H9 (cell line): ENCODE data around the gene MTCL1. TPM values are rescaled to one million over a fixed set of nuclear protein-coding genes. Genes with fewer than 3 reads are reported as not detected.

Experiments used
- DNase-seq: peaks from one replicate; pipeline ENCODE4 v3.0.0-alpha.2; 2017
- H2AFZ ChIP-seq: one replicate; pipeline ENCODE4 v1.6.1; 2013; ENCODE audit warnings: mild to moderate bottlenecking, low read length, control low read depth, moderate library complexity
- H2AK5ac ChIP-seq: 2 replicates; pipeline ENCODE4 v1.6.1; 2013; ENCODE audit warnings: low read length, control low read depth, mixed read lengths; ENCODE audit not compliant: insufficient read length
- H2BK120ac ChIP-seq: one replicate; pipeline ENCODE4 v1.6.1; 2013; ENCODE audit warnings: low read depth, mild to moderate bottlenecking, low read length, control low read depth, inconsistent platforms; ENCODE audit not compliant: poor library complexity, severe bottlenecking
- H2BK12ac ChIP-seq: 2 replicates; pipeline ENCODE4 v1.6.1; 2013; ENCODE audit warnings: low read length, control low read depth, mixed read lengths, low read depth; ENCODE audit not compliant: insufficient read length
- H2BK15ac ChIP-seq: 2 replicates; pipeline ENCODE4 v1.6.1; 2013; ENCODE audit warnings: low read depth, low read length, control low read depth
- H2BK20ac ChIP-seq: one replicate; pipeline ENCODE4 v1.6.1; 2013; ENCODE audit warnings: low read depth, mild to moderate bottlenecking, low read length, control low read depth, inconsistent platforms; ENCODE audit not compliant: poor library complexity, severe bottlenecking
- H2BK5ac ChIP-seq: 2 replicates; pipeline ENCODE4 v1.6.1; 2013; ENCODE audit warnings: low read length, control low read depth, mixed read lengths; ENCODE audit not compliant: insufficient read length
- H3K14ac ChIP-seq: 2 replicates; pipeline ENCODE4 v1.6.1; 2013; ENCODE audit warnings: low read length, control low read depth; ENCODE audit not compliant: insufficient read depth
- H3K18ac ChIP-seq: 2 replicates; pipeline ENCODE4 v1.6.1; 2013; ENCODE audit warnings: low read depth, mild to moderate bottlenecking, mixed read lengths, low read length, control low read depth; ENCODE audit not compliant: insufficient read length
- H3K23ac ChIP-seq: 2 replicates; pipeline ENCODE4 v1.6.1; 2013; ENCODE audit warnings: low read length, control low read depth, mixed read lengths, low read depth; ENCODE audit not compliant: insufficient read length
- H3K23me2 ChIP-seq: 2 replicates; pipeline ENCODE4 v1.6.1; 2013; ENCODE audit warnings: low read depth, mild to moderate bottlenecking, mixed read lengths, low read length, control low read depth; ENCODE audit not compliant: insufficient read length, poor library complexity, severe bottlenecking
- H3K27ac ChIP-seq: 2 replicates; pipeline ENCODE4 v1.5.1; 2013; ENCODE audit warnings: low read length, control low read depth, mixed read lengths, low read depth; ENCODE audit not compliant: insufficient read length
- H3K27me3 ChIP-seq: 2 replicates; pipeline ENCODE4 v1.6.1; 2013; ENCODE audit warnings: low read length, control low read depth, inconsistent platforms; ENCODE audit not compliant: insufficient read depth
- H3K4ac ChIP-seq: 2 replicates; pipeline ENCODE4 v1.6.1; 2013; ENCODE audit warnings: low read depth, mild to moderate bottlenecking, control low read depth, inconsistent platforms, low read length, moderate library complexity
- H3K4me1 ChIP-seq: 2 replicates; pipeline ENCODE4 v1.6.1; 2013; ENCODE audit warnings: low read length, control low read depth, inconsistent platforms; ENCODE audit not compliant: insufficient read depth
- H3K4me2 ChIP-seq: 2 replicates; pipeline ENCODE4 v1.6.1; 2013; ENCODE audit warnings: low read length, control low read depth, mixed read lengths; ENCODE audit not compliant: insufficient read length, insufficient read depth
- H3K56ac ChIP-seq: 2 replicates; pipeline ENCODE4 v1.6.1; 2013; ENCODE audit warnings: low read depth, mild to moderate bottlenecking, mixed read lengths, low read length, control low read depth; ENCODE audit not compliant: insufficient read length
- H3K79me1 ChIP-seq: 2 replicates; pipeline ENCODE4 v1.6.1; 2013; ENCODE audit warnings: low read depth, mild to moderate bottlenecking, moderate library complexity, low read length, control low read depth, inconsistent platforms; ENCODE audit not compliant: insufficient read depth, poor library complexity, severe bottlenecking
- H3K79me2 ChIP-seq: 2 replicates; pipeline ENCODE4 v1.6.1; 2013; ENCODE audit warnings: low read length, control low read depth, inconsistent platforms; ENCODE audit not compliant: insufficient read depth
- H3K9ac ChIP-seq: 2 replicates; pipeline ENCODE4 v1.6.1; 2013; ENCODE audit warnings: low read length, control low read depth, mixed read lengths; ENCODE audit not compliant: insufficient read length; ENCODE audit errors: extremely low read depth
- H3K9me3 ChIP-seq: one replicate; pipeline ENCODE4 v1.6.1; 2013; ENCODE audit warnings: low read depth, low read length, inconsistent platforms; ENCODE audit not compliant: control insufficient read depth
- H3T11ph ChIP-seq: one replicate; pipeline ENCODE4 v1.6.1; 2013; ENCODE audit warnings: mild to moderate bottlenecking, low read length, control low read depth, inconsistent platforms
- H4K20me1 ChIP-seq: one replicate; pipeline ENCODE4 v1.6.1; 2013; ENCODE audit not compliant: control insufficient read depth, insufficient read length, insufficient read depth
- H4K5ac ChIP-seq: 2 replicates; pipeline ENCODE4 v1.6.1; 2013; ENCODE audit warnings: low read depth, mild to moderate bottlenecking, mixed read lengths, low read length, control low read depth; ENCODE audit not compliant: insufficient read length
- H4K8ac ChIP-seq: replicated peaks from 2 replicates; pipeline ENCODE4 v1.6.1; 2013; ENCODE audit warnings: low read length, control low read depth, mixed read lengths, low read depth; ENCODE audit not compliant: insufficient read length
- H4K91ac ChIP-seq: 2 replicates; pipeline ENCODE4 v1.6.1; 2013; ENCODE audit warnings: low read depth, mild to moderate bottlenecking, moderate library complexity, mixed read lengths, low read length, control low read depth; ENCODE audit not compliant: insufficient read length
- H3K27ac Mint-ChIP-seq, 3 experiments: 2 replicates in 2 of 3; 3 replicates in 1 of 3; pipeline ENCODE4 v1.8.0; 2020 to 2021; ENCODE audit warnings: mixed read lengths in 3 of 3, mild to moderate bottlenecking in 1 of 3, moderate library complexity in 1 of 3
- H3K27me3 Mint-ChIP-seq: 2 replicates; pipeline ENCODE4 v1.8.0; 2021; ENCODE audit warnings: low read depth, mild to moderate bottlenecking, moderate library complexity, mixed read lengths
- H3K36me3 Mint-ChIP-seq, 3 experiments: 2 replicates in 2 of 3; 3 replicates in 1 of 3; pipeline ENCODE4 v1.8.0; 2020 to 2021; ENCODE audit warnings: low read depth in 3 of 3, mixed read lengths in 3 of 3; ENCODE audit not compliant: insufficient read depth in 1 of 3
- H3K4me1 Mint-ChIP-seq, 2 experiments: 2 replicates each; pipeline ENCODE4 v1.8.0; 2020; ENCODE audit warnings: mixed read lengths in 2 of 2
- H3K4me3 Mint-ChIP-seq, 2 experiments: 2 replicates in 1 of 2; 3 replicates in 1 of 2; pipeline ENCODE4 v1.8.0; 2020 to 2021; ENCODE audit warnings: mild to moderate bottlenecking in 2 of 2, mixed read lengths in 2 of 2, moderate library complexity in 1 of 2
- H3K9me3 Mint-ChIP-seq, 2 experiments: 2 replicates in 1 of 2; 3 replicates in 1 of 2; pipeline ENCODE4 v1.8.0; 2020; ENCODE audit warnings: mild to moderate bottlenecking in 2 of 2, mixed read lengths in 2 of 2, moderate library complexity in 1 of 2
- CTCF ChIP-seq: fragments of 200-600 bp; sonication (generic); conservative IDR thresholded peaks from 3 replicates; pipeline ENCODE4 v1.8.0; 2021; ENCODE audit warnings: antibody characterized with exemption, mild to moderate bottlenecking
- WGBS: extraction: QIAGEN DNeasy Blood & Tissue Kit; methylation state at CpG from one replicate; pipeline ENCODE4 v1.1.7; 2013; ENCODE audit warnings: missing lambda C conversion rate, low lambda C conversion rate, mixed read lengths; ENCODE audit not compliant: insufficient read length; ENCODE audit errors: extremely low coverage; 5-methylcytosine and 5-hydroxymethylcytosine counted together
- total RNA-seq: library from RNA; stranded (reverse); gene quantifications from 2 replicates; pipeline ENCODE4 v1.2.1, GENCODE V29; 2021

Gene MTCL1
- total RNA-seq, 1 experiment from 2014 or later = 50.7 TPM

DNA sequence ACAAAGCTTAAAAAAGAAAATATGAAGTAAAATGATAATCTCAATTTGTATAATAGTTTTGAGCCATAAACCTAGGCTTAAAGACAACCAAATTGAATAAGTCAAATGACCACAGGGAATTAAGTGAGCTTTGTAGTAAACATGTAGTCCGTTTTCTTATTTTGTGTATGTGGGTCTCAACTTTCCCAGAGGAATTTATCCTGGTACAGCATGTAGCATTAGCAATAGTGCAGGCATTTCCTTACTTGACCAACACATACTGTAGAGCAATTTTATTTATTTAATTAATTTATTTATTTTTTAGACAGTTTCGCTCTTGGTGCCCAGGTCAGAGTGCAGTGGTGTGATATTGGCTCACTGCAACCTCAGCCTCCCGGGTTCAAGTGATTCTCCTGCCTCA is 37.5 kb upstream of the MTCL1 start:
- peaks cover 18 to 25% of the 10 kb centered on the region in 2 experiments for H3K4me1 Mint-ChIP-seq
- no peak overlapping the region for H2BK5ac ChIP-seq
- H3K27ac Mint-ChIP-seq = no peak overlapping the region; a peak in 1 of 7 replicates
- no peak overlapping the region for H2BK20ac ChIP-seq
- no peaks in the 10 kb centered on the region for H3K27me3 Mint-ChIP-seq
- no peak overlapping the region for H3K23ac ChIP-seq
- H3K23me2 ChIP-seq = no peaks in the 10 kb centered on the region
- H3T11ph ChIP-seq = no peak overlapping the region
- no peak overlapping the region for H3K4me2 ChIP-seq
- no peak overlapping the region for H3K27ac ChIP-seq
- no peak overlapping the region for H2AK5ac ChIP-seq
- H3K79me1 ChIP-seq = no peaks in the 10 kb centered on the region
- H3K14ac ChIP-seq = no peak overlapping the region
- TF ChIP-seq CTCF = no peak
- no peak overlapping the region for H4K5ac ChIP-seq
- H3K9ac ChIP-seq = no peak overlapping the region
- peaks cover 0 to 2% (median 0%) of the 10 kb centered on the region in 3 experiments; a peak in 2 of 7 replicates for H3K36me3 Mint-ChIP-seq
- no peak overlapping the region for H3K4ac ChIP-seq
- no peak overlapping the region for H2BK15ac ChIP-seq
- no peak overlapping the region for H2AFZ ChIP-seq
- no peak overlapping the region for H3K56ac ChIP-seq
- no peak overlapping the region for H3K18ac ChIP-seq
- no peaks in the 10 kb centered on the region for H4K20me1 ChIP-seq
- no peaks in the 10 kb centered on the region; a peak in 1 of 5 replicates for H3K9me3 Mint-ChIP-seq
- no peak overlapping the region for H4K8ac ChIP-seq
- no peak overlapping the region for H2BK120ac ChIP-seq
- H4K91ac ChIP-seq = no peak overlapping the region
- WGBS = no CpG with 5 or more reads among the region's 3 CpGs
- H2BK12ac ChIP-seq = no peak overlapping the region
- peaks cover under 1% of the 10 kb centered on the region; the same call in 1 of the 2 replicates for H3K4me1 ChIP-seq
- H3K79me2 ChIP-seq = no peaks in the 10 kb centered on the region
- no peaks in the 10 kb centered on the region for H3K9me3 ChIP-seq
- H3K27me3 ChIP-seq = no peaks in the 10 kb centered on the region
- H3K4me3 Mint-ChIP-seq = no peak overlapping the region
- no peak for DNase-seq
